ENCODE results near the gene FLII.

Gene FLII

DNA sequence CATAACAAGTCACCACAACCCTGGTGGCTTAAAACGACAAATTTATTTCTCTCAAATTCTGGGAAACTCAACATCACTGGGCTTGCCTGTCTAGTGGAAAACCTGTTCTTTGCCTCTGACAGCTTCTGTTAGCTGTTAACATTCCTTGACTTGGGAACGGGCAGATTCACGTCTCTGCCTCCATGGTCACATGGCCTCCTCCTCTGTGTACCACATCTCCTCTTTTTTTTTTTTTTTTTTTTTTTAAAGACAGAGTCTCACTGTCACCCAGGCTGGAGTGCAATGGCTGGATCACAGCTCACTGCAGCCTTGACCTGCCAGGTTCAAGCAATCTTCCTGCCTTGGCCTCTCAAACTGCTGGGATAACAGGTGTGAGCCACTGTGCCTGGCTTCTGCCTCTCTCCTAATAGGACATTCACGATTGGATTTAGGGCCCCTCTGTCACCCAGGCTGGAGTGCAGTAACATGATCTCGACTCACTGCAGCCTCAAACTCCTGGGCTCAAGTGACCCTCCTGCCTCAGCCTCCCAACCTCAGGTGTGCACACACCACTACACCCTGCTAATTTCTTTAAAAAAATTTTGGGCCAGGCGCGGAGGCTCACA, 44.8 kb downstream of the FLII start:
- no peak for DNase-seq

GRCh38 chr17:18208092-18208491, 50.4 kb downstream of the FLII start:
- no peak for DNase-seq

- no peak for DNase-seq
These were observed 51.6 kb downstream of the FLII start for GRCh38 chr17:18206962-18207361.

- no peak for DNase-seq
These were observed 52.7 kb downstream of the FLII start for GRCh38 chr17:18205861-18206260.

- no peak for DNase-seq
These were observed 55.2 kb downstream of the FLII start for GRCh38 chr17:18203308-18203707.

GRCh38 chr17:18201108-18201507, 57.4 kb downstream of the FLII start:
- no peak for DNase-seq

DNA sequence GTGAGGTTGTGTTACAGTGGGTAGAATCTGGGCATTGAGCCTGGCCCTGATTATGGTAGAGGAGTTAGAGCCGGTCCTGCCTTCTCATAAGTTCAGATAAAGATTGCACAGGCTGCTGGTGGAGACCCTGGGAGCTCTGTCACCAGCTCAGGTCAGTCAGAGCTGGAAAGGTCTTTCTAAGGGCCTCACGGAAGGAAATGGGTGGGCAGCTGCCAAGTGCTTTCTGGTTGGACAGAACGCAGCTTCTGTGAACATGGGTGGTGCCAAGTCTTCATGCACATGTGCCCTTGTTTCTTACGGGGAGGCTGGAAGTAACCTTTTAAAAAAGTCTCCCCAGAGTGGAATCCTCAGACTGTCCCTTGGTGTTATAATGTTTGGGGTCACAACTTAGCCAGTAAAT, 60.0 kb downstream of the FLII start:
- no peak for DNase-seq

DNA sequence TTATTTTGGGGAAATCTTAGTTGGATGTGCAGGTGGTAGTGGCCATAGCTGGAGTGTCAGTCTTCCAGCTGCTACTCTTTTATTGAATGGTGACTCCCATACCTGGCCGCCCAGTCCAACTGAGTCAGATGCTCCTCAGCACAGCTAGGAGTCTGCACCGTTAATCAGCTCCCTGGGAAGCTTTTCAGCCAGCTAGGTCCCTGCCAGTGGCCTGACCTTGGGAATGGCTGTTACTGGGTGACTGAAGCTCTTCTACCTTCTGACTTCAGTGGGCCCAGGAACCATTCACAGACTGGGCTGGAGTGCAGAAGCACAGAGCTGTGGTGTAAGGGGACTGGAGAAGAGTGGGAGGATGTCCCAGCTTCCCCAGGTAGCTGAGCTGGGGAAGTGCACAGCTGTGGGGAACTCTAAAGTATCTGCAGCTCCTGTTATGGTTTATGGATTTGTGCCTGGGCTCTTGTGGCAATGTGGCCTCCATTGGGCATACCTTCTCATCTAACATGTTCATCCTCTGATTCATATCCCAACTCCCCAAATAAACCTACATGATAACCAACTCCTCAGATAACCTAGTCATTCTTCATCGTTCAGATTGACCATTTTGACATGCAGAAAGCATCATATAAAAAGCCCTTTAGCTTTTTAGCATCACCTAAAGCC, 60.9 kb downstream of the FLII start:
- no peak for DNase-seq

- DNase-seq, result no peak
These were observed 63.3 kb downstream of the FLII start for GRCh38 chr17:18195246-18195645.
